SK-N-SH (cell line): ENCODE measurements around the gene FKRP. TPM values are rescaled to one million over a fixed set of nuclear protein-coding genes. Genes with fewer than 3 reads are reported as not detected.

Experiments
- CTCF ChIA-PET: fragments of 300-600, 350-600 bp; formaldehyde crosslinking; extraction: SDS; loops from one replicate; lab custom pipeline; 2021; lab: Yijun Ruan, JAX
- POLR2A ChIA-PET: fragments of 350-600 bp; sonication (Branson Sonifier 250); formaldehyde crosslinking; extraction: SDS; loops from one replicate; lab custom pipeline; 2020; ENCODE audit warnings: antibody characterized with exemption, inconsistent platforms; lab: Yijun Ruan, JAX
- DNase-seq: peaks from one replicate; pipeline ENCODE4 v3.0.0; 2012
- H2AFZ ChIP-seq: fragments of 200-600 bp; sonication (generic); 2 replicates; pipeline ENCODE4 v1.8.1; 2016; ENCODE audit warnings: antibody characterized with exemption, mild to moderate bottlenecking, low read depth
- H3F3A ChIP-seq: fragments of 200-600 bp; sonication (generic); replicated peaks from 2 replicates; pipeline ENCODE3; 2016; ENCODE audit warnings: antibody characterized with exemption, mild to moderate bottlenecking; ENCODE audit not compliant: insufficient read depth
- H3K27ac ChIP-seq, 2 experiments: fragments of 200-500 bp in 1 of 2; fragments of 200-600 bp in 1 of 2; sonication (Bioruptor generic) in 1 of 2; sonication (generic), shearing (Covaris generic) in 1 of 2; 2 replicates each; pipeline versions ENCODE4 v1.5.1 to v1.6.1; 2014 to 2016; ENCODE audit warnings: low read depth in 2 of 2, inconsistent platforms in 1 of 2, low read length in 1 of 2, mild to moderate bottlenecking in 1 of 2, mixed read lengths in 1 of 2
- H3K27me3 ChIP-seq: fragments of 200-600 bp; sonication (generic), shearing (Covaris generic); 2 replicates; pipeline ENCODE4 v1.6.1; 2016; ENCODE audit warnings: mixed run types; ENCODE audit not compliant: insufficient read depth
- H3K36me3 ChIP-seq, 2 experiments: fragments of 200-500 bp in 1 of 2; fragments of 200-600 bp in 1 of 2; sonication (Bioruptor generic) in 1 of 2; sonication (generic) in 1 of 2; replicated peaks in 1 of 2; 2 replicates each; pipeline versions ENCODE3 to v1.5.1; 2014 to 2016; ENCODE audit warnings: low read length in 1 of 2, mild to moderate bottlenecking in 1 of 2; ENCODE audit not compliant: insufficient read depth in 2 of 2, control insufficient read depth in 1 of 2
- H3K4me1 ChIP-seq, 2 experiments: fragments of 200-500 bp in 1 of 2; fragments of 200-600 bp in 1 of 2; sonication (Bioruptor generic) in 1 of 2; sonication (generic), shearing (Covaris generic) in 1 of 2; 2 replicates each; pipeline versions ENCODE4 v1.5.1 to v1.6.1; 2014 to 2016; ENCODE audit warnings: low read depth in 1 of 2, low read length in 1 of 2, mixed run types in 1 of 2; ENCODE audit not compliant: insufficient read depth in 2 of 2, control insufficient read depth in 1 of 2
- H3K4me2 ChIP-seq: fragments of 200-600 bp; sonication (generic), shearing (Covaris generic); 2 replicates; pipeline ENCODE4 v1.6.1; 2017; ENCODE audit warnings: mixed run types
- H3K4me3 ChIP-seq, 2 experiments: fragments of 200-500 bp in 1 of 2; fragments of 200-600 bp in 1 of 2; sonication (Bioruptor generic) in 1 of 2; sonication (generic), shearing (Covaris generic) in 1 of 2; 2 replicates each; pipeline versions ENCODE4 v1.5.1 to v1.8.1; 2014 to 2016; ENCODE audit warnings: low read depth in 2 of 2, inconsistent platforms in 1 of 2, low read length in 1 of 2, mild to moderate bottlenecking in 1 of 2, mixed read lengths in 1 of 2, moderate library complexity in 1 of 2
- H3K79me2 ChIP-seq: fragments of 200-600 bp; sonication (generic); 2 replicates; pipeline ENCODE4 v1.8.1; 2017; ENCODE audit warnings: mild to moderate bottlenecking; ENCODE audit not compliant: insufficient read depth
- H3K9ac ChIP-seq: fragments of 200-600 bp; sonication (generic); 2 replicates; pipeline ENCODE4 v1.6.1; 2017; ENCODE audit warnings: mixed run types
- H3K9me2 ChIP-seq: fragments of 200-600 bp; sonication (generic); 2 replicates; pipeline ENCODE4 v1.6.1; 2017; ENCODE audit warnings: mixed run types
- H3K9me3 ChIP-seq: fragments of 200-600 bp; sonication (generic); 2 replicates; pipeline ENCODE4 v1.6.1; 2017; ENCODE audit warnings: mixed run types, mild to moderate bottlenecking, moderate library complexity
- H4K20me1 ChIP-seq: fragments of 200-600 bp; sonication (generic); 2 replicates; pipeline ENCODE4 v1.6.1; 2017; ENCODE audit warnings: mild to moderate bottlenecking, mixed run types; ENCODE audit not compliant: insufficient read depth
- CHD2 ChIP-seq: fragments of 150-350 bp; IDR thresholded peaks from 2 replicates; pipeline ENCODE4 v1.6.1; 2018; ENCODE audit warnings: low read length; ENCODE audit not compliant: partially characterized antibody
- ELF1 ChIP-seq: IDR thresholded peaks from 2 replicates; pipeline ENCODE4 v1.4.0; 2012
- EP300 ChIP-seq, 2 experiments: IDR thresholded peaks; 2 replicates each; pipeline versions ENCODE4 v1.4.0 to v1.6.1; 2012; ENCODE audit warnings: borderline replicate concordance in 1 of 2, low read depth in 1 of 2, low read length in 1 of 2
- FOXJ3 ChIP-seq: sonication (generic); formaldehyde crosslinking; IDR thresholded peaks from 2 replicates; pipeline ENCODE4 v1.5.1; 2020; ENCODE audit warnings: mild to moderate bottlenecking, missing genetic modification reagents
- GATA2 ChIP-seq: sonication (generic); formaldehyde crosslinking; IDR thresholded peaks from 2 replicates; pipeline ENCODE4 v1.5.0; 2020; ENCODE audit warnings: mild to moderate bottlenecking, missing genetic modification reagents
- IRF3 ChIP-seq: fragments of 150-350 bp; IDR thresholded peaks from 2 replicates; pipeline ENCODE4 v1.6.1; 2016; ENCODE audit warnings: mild to moderate bottlenecking, low read depth, low read length
- NFIC ChIP-seq: IDR thresholded peaks from 2 replicates; pipeline ENCODE4 v1.4.0; 2012; ENCODE audit warnings: borderline replicate concordance
- PBX3 ChIP-seq: IDR thresholded peaks from 2 replicates; pipeline ENCODE4; 2012
- POLR2AphosphoS5 ChIP-seq: IDR thresholded peaks from 2 replicates; pipeline ENCODE4 v1.6.1; 2012; ENCODE audit warnings: low read depth, low read length
- TEAD4 ChIP-seq: IDR thresholded peaks from 2 replicates; pipeline ENCODE4 v1.4.0; 2012; ENCODE audit warnings: mild to moderate bottlenecking, borderline replicate concordance; ENCODE audit not compliant: insufficient read depth
- ZBTB33 ChIP-seq: IDR thresholded peaks from 2 replicates; pipeline ENCODE4 v1.4.0; 2012; ENCODE audit warnings: low read depth, borderline replicate concordance
- WGBS: methylation state at CpG from one replicate; pipeline ENCODE4 v1.1.6; 2017; ENCODE audit warnings: low lambda C conversion rate; 5-methylcytosine and 5-hydroxymethylcytosine counted together
- polyA plus RNA-seq, 3 experiments: library from polyadenylated mRNA; depleted of rRNA; stranded (reverse); fragments of >200 nt; gene quantifications; 2 replicates each; pipeline ENCODE4 v1.2.3, GENCODE V29; 2012

Gene FKRP
- polyA plus RNA-seq, 1 of the 3 experiments (the other 2 are of a cell fraction): 37.3 TPM

- TF ChIP-seq PBX3 (no peak), CHD2 (no peak), TEAD4 (no peak)
- TF ChIP-seq, all 33 proteins: peak for 0
Observed at GRCh38 chr19:46731584-46731983, 14.3 kb upstream of the FKRP start (continued).

- Histone ChIP-seq H3K9me2 (no peaks in the 10 kb centered on the region), H3K4me1 (peaks cover 8 to 10% of the 10 kb centered on the region in 2 experiments; a peak in 2 of 4 replicates), H3K27me3 (no peaks in the 10 kb centered on the region), H3K27ac (peak overlapping the region in 1 of 2 experiments; percentile 62; a peak in 1 of 4 replicates), H3K36me3 (peaks cover 35 to 77% of the 10 kb centered on the region in 2 experiments), H4K20me1 (peaks cover 77% of the 10 kb centered on the region), H3K4me2 (no peak overlapping the region), H3K9me3 (no peaks in the 10 kb centered on the region), H3K4me3 (no peak overlapping the region), H3F3A (peaks cover 17% of the 10 kb centered on the region), H2AFZ (no peak overlapping the region), H3K79me2 (peaks cover 68% of the 10 kb centered on the region), H3K9ac (no peak overlapping the region)
- ChIA-PET POLR2A (no interaction called here), CTCF (interaction anchor here (1.4 kb wide), 1 partner anchor 120 kb away, joined by 3 read pairs; no protein-coding TSS in a partner anchor)
- DNase-seq: no peak
- no peak for TF ChIP-seq GATA2 (CRISPR knock-in tag)
- no peak for TF ChIP-seq ELF1
- TF ChIP-seq POLR2AphosphoS5: no peak
- no peak for TF ChIP-seq NFIC
- no peak for TF ChIP-seq FOXJ3 (CRISPR knock-in tag)
- TF ChIP-seq PBX3: no peak
- TF ChIP-seq ZBTB33: no peak
- TF ChIP-seq IRF3: no peak
- TF ChIP-seq EP300 (IDR thresholded peaks at IDR 0.05; ENCODE audit: borderline replicate concordance in 1 of 2, low read depth in 1 of 2, low read length in 1 of 2): no peak
- WGBS: 96% methylated on average over 28 of the region's 28 CpGs
Observed at GRCh38 chr19:46732172-46732938, 13.5 kb upstream of the FKRP start.
